ENCODE data around the gene KRTAP10-2.
"Not testable (repeated sequence)": the region's sequence is repeated elsewhere in the genome, so short reads cannot be mapped to it uniquely, and the experiment has no call there.

The KRTAP10-2 gene

GRCh38 chr21:44551340-44551961 lies at the start of gene KRTAP10-2:
Gene KRTAP10-2, minus strand, starts transcription at chr21:44551505. Its CDS starts 47 bp downstream, at chr21:44551458.
- DNase-seq (ENCODE audit: low read depth, low spot score), result no peak

GRCh38 chr21:44601091-44601490 lies 49.8 kb upstream of the KRTAP10-2 start:
- DNase-seq (ENCODE audit: low read depth, low spot score), result not testable (repeated sequence)

- DNase-seq (ENCODE audit: low read depth, low spot score), result not testable (repeated sequence)
Measured at GRCh38 chr21:44600118-44600978, 49.0 kb upstream of the KRTAP10-2 start, which contains the start of gene KRTAP10-7. Gene KRTAP10-7, plus strand, starts transcription at chr21:44600597. Its CDS starts 25 bp downstream, at chr21:44600622.

GRCh38 chr21:44599264-44600029 lies 48.1 kb upstream of the KRTAP10-2 start:
- no peak for DNase-seq (ENCODE audit: low read depth, low spot score)

DNA sequence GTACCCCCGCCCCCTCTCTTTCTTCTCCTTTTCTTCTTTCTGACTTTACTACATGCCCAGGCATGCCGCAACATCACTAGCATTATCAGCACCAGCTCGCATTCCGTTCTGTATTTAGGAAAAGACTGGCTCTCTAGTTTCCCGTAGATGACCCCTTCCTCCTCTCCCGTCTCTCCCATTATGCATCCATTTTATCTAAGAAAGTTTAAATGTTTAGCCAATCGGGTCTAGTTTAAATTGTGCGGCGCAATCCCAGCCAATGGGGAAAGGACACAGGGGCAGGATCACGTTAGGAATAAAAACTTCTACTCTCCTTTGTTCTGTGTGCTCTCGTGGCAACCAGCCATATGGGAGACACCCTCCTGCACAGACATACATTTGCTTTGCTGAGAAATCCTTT lies 46.8 kb upstream of the KRTAP10-2 start:
- no peak for DNase-seq (ENCODE audit: low read depth, low spot score)

GRCh38 chr21:44596068-44596725 lies 44.9 kb upstream of the KRTAP10-2 start:
- DNase-seq (ENCODE audit: low read depth, low spot score), result no peak

GRCh38 chr21:44595524-44595923 lies 44.2 kb upstream of the KRTAP10-2 start:
- no peak for DNase-seq (ENCODE audit: low read depth, low spot score)

GRCh38 chr21:44594406-44594916 lies 43.2 kb upstream of the KRTAP10-2 start:
- no peak for DNase-seq (ENCODE audit: low read depth, low spot score)

- DNase-seq (ENCODE audit: low read depth, low spot score), result no peak
Measured at GRCh38 chr21:44593598-44594405, 42.5 kb upstream of the KRTAP10-2 start.

DNA sequence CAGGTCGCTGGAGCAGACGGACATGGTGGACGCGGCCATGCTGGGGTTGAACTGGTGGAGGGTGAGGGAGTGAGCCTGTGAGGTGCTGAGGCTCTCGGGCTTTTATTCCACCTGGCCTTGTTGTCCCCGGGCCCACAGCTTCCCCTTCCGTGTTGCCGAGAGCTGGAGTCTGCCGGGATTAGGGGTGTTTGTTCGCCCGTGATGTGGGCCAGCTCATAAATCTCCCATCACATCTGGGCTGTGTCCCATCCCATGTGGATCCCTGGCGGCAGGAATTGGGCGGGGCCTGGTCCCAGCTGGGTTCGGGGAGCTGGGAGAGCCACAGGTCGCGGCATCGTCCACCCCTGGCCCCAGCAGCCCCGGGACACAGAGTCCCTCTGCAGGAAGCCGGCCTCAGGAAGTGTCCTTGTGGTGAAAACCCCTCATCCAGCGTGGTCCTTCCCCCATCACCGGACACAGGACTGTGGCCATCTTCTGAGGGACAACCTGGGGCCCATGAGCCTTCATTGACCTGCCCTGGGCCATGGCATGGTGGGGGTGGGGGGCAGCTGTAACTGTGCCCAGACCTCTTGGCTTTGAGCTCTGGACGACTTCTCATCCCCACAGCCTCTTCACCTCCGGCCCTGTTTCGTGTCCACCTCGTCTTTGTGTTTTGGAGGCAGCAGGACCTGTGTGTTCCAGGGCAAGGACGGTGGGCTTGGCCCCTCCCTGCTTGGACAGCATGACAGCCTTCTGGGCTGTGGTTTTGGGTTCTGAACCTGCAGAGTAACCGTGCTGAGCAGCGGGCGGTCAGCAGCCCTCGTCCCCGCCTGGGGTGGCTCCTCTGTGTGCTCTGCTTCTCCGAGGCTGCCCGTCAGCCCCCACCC lies 41.4 kb upstream of the KRTAP10-2 start, which contains the start of gene KRTAP10-6:
Gene KRTAP10-6, minus strand, starts transcription at position 60 of the 866 bp plus-strand sequence. Its CDS starts 21 bp downstream, at position 39.
- no peak for DNase-seq (ENCODE audit: low read depth, low spot score)

DNA sequence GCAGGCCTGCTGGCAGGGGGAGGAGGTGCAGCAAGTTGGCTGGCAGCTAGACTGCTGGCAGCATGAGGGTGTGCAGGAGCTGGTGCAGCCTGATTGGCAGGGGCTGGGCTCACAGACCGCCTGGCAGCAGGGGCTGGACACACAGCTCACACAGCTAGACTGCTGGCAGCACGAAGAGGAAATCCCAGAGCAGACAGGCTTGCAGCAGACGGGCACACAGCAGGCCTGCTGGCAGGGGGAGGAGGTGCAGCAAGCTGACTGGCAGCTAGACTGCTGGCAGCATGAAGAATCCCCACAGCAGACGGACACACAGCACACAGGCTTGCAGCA lies 40.5 kb upstream of the KRTAP10-2 start:
- not testable (repeated sequence) for DNase-seq (ENCODE audit: low read depth, low spot score)

DNA sequence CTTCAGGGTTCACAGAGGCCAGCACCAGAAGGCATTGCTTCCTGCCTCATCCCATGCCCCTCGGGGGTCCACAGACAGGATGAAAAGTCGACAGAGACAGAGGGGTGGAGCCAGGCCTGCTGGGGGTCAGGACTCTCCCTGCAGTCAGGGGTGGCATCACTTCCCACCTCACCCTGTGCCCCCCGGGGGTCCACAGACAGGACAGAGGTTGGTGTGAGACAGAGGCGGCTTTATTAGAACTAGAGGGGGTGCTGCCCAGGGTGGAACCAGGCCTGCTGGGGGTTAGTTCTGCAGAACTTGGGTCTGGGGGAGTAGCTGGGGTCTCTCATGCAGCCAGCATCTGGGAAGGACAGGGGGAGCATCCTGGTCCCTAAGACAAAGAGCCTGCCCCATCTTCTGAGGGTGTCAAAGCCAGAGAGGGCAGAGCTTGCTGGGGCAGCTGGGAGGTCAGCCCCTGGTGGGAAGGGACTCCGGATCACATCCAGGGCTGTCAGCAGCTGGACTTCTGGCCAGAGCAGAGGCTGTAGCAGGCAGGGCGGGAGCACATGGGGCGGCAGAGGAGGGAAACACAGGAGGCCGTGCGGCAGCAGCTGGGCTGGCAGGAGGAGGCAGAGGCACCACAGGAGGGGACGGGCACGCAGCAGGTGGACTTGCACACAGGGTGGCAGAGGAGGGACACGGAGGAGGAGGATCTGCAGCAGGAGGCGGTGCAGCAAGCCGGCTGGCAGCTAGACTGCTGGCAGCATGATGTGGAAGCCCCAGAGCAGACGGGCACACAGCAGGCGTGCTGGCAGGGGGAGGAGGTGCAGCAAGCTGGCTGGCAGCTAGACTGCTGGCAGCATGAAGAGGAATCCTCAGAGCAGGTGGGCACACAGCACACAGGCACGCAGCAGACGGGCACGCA lies 39.8 kb upstream of the KRTAP10-2 start:
- DNase-seq (ENCODE audit: low read depth, low spot score), result not testable (repeated sequence)

GRCh38 chr21:44590311-44590721 lies 39.0 kb upstream of the KRTAP10-2 start:
- no peak for DNase-seq (ENCODE audit: low read depth, low spot score)

DNA sequence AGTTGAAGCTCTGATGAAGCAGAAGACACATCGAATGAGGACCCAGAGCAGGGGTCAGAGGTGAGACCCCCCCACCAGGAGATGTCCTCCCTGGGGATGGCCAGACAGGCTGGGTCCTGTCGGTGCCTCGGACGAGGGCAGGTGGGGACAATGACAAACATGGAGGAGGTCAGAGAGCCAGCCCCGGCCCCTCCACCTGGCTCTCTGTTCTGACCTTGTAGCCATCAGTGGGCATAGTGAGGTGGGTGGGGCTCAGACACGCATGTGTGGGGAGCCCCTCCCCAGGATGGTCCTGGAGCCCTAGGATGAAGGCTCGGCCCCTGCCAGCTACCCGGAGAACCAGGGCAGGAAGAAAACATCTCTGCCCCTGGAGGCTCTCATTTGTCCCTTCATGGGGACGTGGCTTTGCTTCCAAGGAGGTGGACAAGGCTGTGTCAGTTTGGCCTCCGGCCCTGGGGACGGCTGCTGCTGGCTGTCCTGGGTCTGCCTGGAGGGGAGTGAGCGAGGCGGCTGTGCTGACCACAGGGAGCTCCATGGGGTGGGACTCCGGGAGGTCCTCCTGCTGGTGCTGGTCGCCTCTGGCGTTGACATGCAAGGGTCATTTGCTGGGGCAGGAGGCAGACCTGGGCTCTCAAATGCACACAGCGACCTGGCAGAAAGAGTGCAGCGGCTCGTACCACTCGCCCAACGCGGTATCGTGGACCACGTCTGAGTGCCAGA lies 38.4 kb upstream of the KRTAP10-2 start:
- DNase-seq (ENCODE audit: low read depth, low spot score), result no peak

DNA sequence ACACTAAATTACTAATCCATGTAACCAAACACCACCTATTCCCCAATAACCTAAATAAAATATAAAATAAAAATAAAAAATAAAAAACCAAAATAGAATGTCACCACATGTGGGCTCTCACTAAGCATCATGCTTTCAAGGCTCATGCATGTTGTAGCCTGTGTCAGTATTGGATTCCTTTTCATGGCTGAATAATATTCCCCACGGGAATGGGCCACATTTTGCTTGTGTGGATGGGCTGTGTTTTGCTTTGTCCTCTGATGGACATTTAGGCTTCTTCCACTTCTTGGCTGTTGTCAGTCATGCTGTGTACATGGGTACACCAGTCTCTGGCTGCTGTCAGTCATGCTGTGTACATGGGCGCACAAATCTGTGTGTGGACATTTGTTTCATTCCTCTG lies 37.8 kb upstream of the KRTAP10-2 start:
- DNase-seq (ENCODE audit: low read depth, low spot score), result no peak

- no peak for DNase-seq (ENCODE audit: low read depth, low spot score)
Measured at GRCh38 chr21:44585892-44586291, 34.6 kb upstream of the KRTAP10-2 start.

GRCh38 chr21:44583800-44584147 lies 32.5 kb upstream of the KRTAP10-2 start:
- DNase-seq (ENCODE audit: low read depth, low spot score), result no peak

Data from brain pericyte (primary cell).